ENCODE data around the gene SMARCD3.
A peak's percentile ranks its signal among the peaks of the same experiment; 100 is the strongest.

The SMARCD3 gene

GRCh38 chr7:151241755-151242096 lies 6.8 kb downstream of the SMARCD3 start:
- Histone ChIP-seq H3K27ac (ENCODE audit: low read depth, low read length, severe bottlenecking) (no peak overlapping the region), H3K4me3 (ENCODE audit: extremely low read depth, insufficient read depth, low read length, poor library complexity, severe bottlenecking) (no peak overlapping the region), H3K36me3 (ENCODE audit: control insufficient read depth, insufficient read depth, low read length) (peaks cover 55% of the 10 kb centered on the region), H3K9me3 (ENCODE audit: control insufficient read depth, low read length) (no peaks in the 10 kb centered on the region), H3K4me1 (ENCODE audit: control insufficient read depth, insufficient read depth, low read length, poor library complexity, severe bottlenecking) (peaks cover 13% of the 10 kb centered on the region)
- 99 to 100% methylated on average over 9 of the region's 9 CpGs for WGBS, 2 experiments (ENCODE audit: insufficient coverage in 2 of 2)

GRCh38 chr7:151240942-151241754 lies 7.3 kb downstream of the SMARCD3 start:
- WGBS, 2 experiments (ENCODE audit: insufficient coverage in 2 of 2) = 94 to 100% methylated on average over 6 to 7 of the region's 7 CpGs
- H3K36me3 ChIP-seq (ENCODE audit: control insufficient read depth, insufficient read depth, low read length) = peaks cover 61% of the 10 kb centered on the region
- no peaks in the 10 kb centered on the region for H3K9me3 ChIP-seq (ENCODE audit: control insufficient read depth, low read length)
- peak overlapping the region; percentile 16 for H3K27ac ChIP-seq (ENCODE audit: low read depth, low read length, severe bottlenecking)
- H3K4me1 ChIP-seq (ENCODE audit: control insufficient read depth, insufficient read depth, low read length, poor library complexity, severe bottlenecking) = peaks cover 8% of the 10 kb centered on the region
- no peak overlapping the region for H3K4me3 ChIP-seq (ENCODE audit: extremely low read depth, insufficient read depth, low read length, poor library complexity, severe bottlenecking)

- H3K36me3 ChIP-seq (ENCODE audit: control insufficient read depth, insufficient read depth, low read length) = peaks cover 67% of the 10 kb centered on the region
- H3K9me3 ChIP-seq (ENCODE audit: control insufficient read depth, low read length) = no peaks in the 10 kb centered on the region
- 100% methylated on average over 1 of the region's 4 CpGs for WGBS, 2 experiments (ENCODE audit: insufficient coverage in 2 of 2)
- H3K27ac ChIP-seq (ENCODE audit: low read depth, low read length, severe bottlenecking) = peak overlapping the region; percentile 16
- H3K4me1 ChIP-seq (ENCODE audit: control insufficient read depth, insufficient read depth, low read length, poor library complexity, severe bottlenecking) = peaks cover 8% of the 10 kb centered on the region
- no peak overlapping the region for H3K4me3 ChIP-seq (ENCODE audit: extremely low read depth, insufficient read depth, low read length, poor library complexity, severe bottlenecking)
Measured at GRCh38 chr7:151240536-151240935, 8.0 kb downstream of the SMARCD3 start.

- no peak overlapping the region for H3K4me3 ChIP-seq (ENCODE audit: extremely low read depth, insufficient read depth, low read length, poor library complexity, severe bottlenecking)
- 93 to 97% methylated on average over 6 to 10 of the region's 11 CpGs for WGBS, 2 experiments (ENCODE audit: insufficient coverage in 2 of 2)
- H3K27ac ChIP-seq (ENCODE audit: low read depth, low read length, severe bottlenecking) = no peak overlapping the region
- H3K9me3 ChIP-seq (ENCODE audit: control insufficient read depth, low read length) = no peaks in the 10 kb centered on the region
- peaks cover 73% of the 10 kb centered on the region for H3K36me3 ChIP-seq (ENCODE audit: control insufficient read depth, insufficient read depth, low read length)
- peaks cover 5% of the 10 kb centered on the region for H3K4me1 ChIP-seq (ENCODE audit: control insufficient read depth, insufficient read depth, low read length, poor library complexity, severe bottlenecking)
Measured at GRCh38 chr7:151239837-151240459, 8.5 kb downstream of the SMARCD3 start.

- H3K4me1 ChIP-seq (ENCODE audit: control insufficient read depth, insufficient read depth, low read length, poor library complexity, severe bottlenecking) = no peaks in the 10 kb centered on the region
- H3K4me3 ChIP-seq (ENCODE audit: extremely low read depth, insufficient read depth, low read length, poor library complexity, severe bottlenecking) = no peak overlapping the region
- H3K27ac ChIP-seq (ENCODE audit: low read depth, low read length, severe bottlenecking) = no peak overlapping the region
- 96% methylated on average over 19 to 25 of the region's 25 CpGs for WGBS, 2 experiments (ENCODE audit: insufficient coverage in 2 of 2)
- H3K9me3 ChIP-seq (ENCODE audit: control insufficient read depth, low read length) = no peaks in the 10 kb centered on the region
- H3K36me3 ChIP-seq (ENCODE audit: control insufficient read depth, insufficient read depth, low read length) = peaks cover 80% of the 10 kb centered on the region
Measured at GRCh38 chr7:151238924-151239836, 9.3 kb downstream of the SMARCD3 start.

GRCh38 chr7:151238190-151238810 lies 10.2 kb downstream of the SMARCD3 start:
- no peak overlapping the region for H3K27ac ChIP-seq (ENCODE audit: low read depth, low read length, severe bottlenecking)
- no peak overlapping the region for H3K4me3 ChIP-seq (ENCODE audit: extremely low read depth, insufficient read depth, low read length, poor library complexity, severe bottlenecking)
- H3K9me3 ChIP-seq (ENCODE audit: control insufficient read depth, low read length) = no peaks in the 10 kb centered on the region
- WGBS, 2 experiments (ENCODE audit: insufficient coverage in 2 of 2) = 88 to 94% methylated on average over 10 to 13 of the region's 17 CpGs
- H3K36me3 ChIP-seq (ENCODE audit: control insufficient read depth, insufficient read depth, low read length) = peaks cover 83% of the 10 kb centered on the region
- peaks cover 6% of the 10 kb centered on the region for H3K4me1 ChIP-seq (ENCODE audit: control insufficient read depth, insufficient read depth, low read length, poor library complexity, severe bottlenecking)

GRCh38 chr7:151237244-151238189 lies 11.0 kb downstream of the SMARCD3 start:
- no peaks in the 10 kb centered on the region for H3K9me3 ChIP-seq (ENCODE audit: control insufficient read depth, low read length)
- no peak overlapping the region for H3K27ac ChIP-seq (ENCODE audit: low read depth, low read length, severe bottlenecking)
- peaks cover 6% of the 10 kb centered on the region for H3K4me1 ChIP-seq (ENCODE audit: control insufficient read depth, insufficient read depth, low read length, poor library complexity, severe bottlenecking)
- WGBS, 2 experiments (ENCODE audit: insufficient coverage in 2 of 2) = 96% methylated on average over 39 to 44 of the region's 44 CpGs
- peaks cover 81% of the 10 kb centered on the region for H3K36me3 ChIP-seq (ENCODE audit: control insufficient read depth, insufficient read depth, low read length)
- no peak overlapping the region for H3K4me3 ChIP-seq (ENCODE audit: extremely low read depth, insufficient read depth, low read length, poor library complexity, severe bottlenecking)

GRCh38 chr7:151236406-151236805 lies 12.1 kb downstream of the SMARCD3 start:
- WGBS, 2 experiments (ENCODE audit: insufficient coverage in 2 of 2) = 96 to 97% methylated on average over 13 of the region's 13 CpGs

GRCh38 chr7:151235091-151235787 lies 13.3 kb downstream of the SMARCD3 start:
- Histone ChIP-seq H3K4me1 (ENCODE audit: control insufficient read depth, insufficient read depth, low read length, poor library complexity, severe bottlenecking) (peaks cover 6% of the 10 kb centered on the region), H3K36me3 (ENCODE audit: control insufficient read depth, insufficient read depth, low read length) (peaks cover 64% of the 10 kb centered on the region), H3K9me3 (ENCODE audit: control insufficient read depth, low read length) (no peaks in the 10 kb centered on the region), H3K4me3 (ENCODE audit: extremely low read depth, insufficient read depth, low read length, poor library complexity, severe bottlenecking) (no peak overlapping the region), H3K27ac (ENCODE audit: low read depth, low read length, severe bottlenecking) (no peak overlapping the region)
- WGBS, 2 experiments (ENCODE audit: insufficient coverage in 2 of 2) = 96 to 98% methylated on average over 24 to 26 of the region's 28 CpGs

More at GRCh38 chr7:151236406-151236805, 12.1 kb downstream of the SMARCD3 start:
- no peaks in the 10 kb centered on the region for H3K9me3 ChIP-seq (ENCODE audit: control insufficient read depth, low read length)
- peaks cover 76% of the 10 kb centered on the region for H3K36me3 ChIP-seq (ENCODE audit: control insufficient read depth, insufficient read depth, low read length)
- H3K4me1 ChIP-seq (ENCODE audit: control insufficient read depth, insufficient read depth, low read length, poor library complexity, severe bottlenecking) = peaks cover 6% of the 10 kb centered on the region
- H3K4me3 ChIP-seq (ENCODE audit: extremely low read depth, insufficient read depth, low read length, poor library complexity, severe bottlenecking) = no peak overlapping the region
- no peak overlapping the region for H3K27ac ChIP-seq (ENCODE audit: low read depth, low read length, severe bottlenecking)

All from mesodermal cell (in vitro differentiated cells).